ENCODE data around the gene CYP4B1.
"Not testable (repeated sequence)": the region's sequence is repeated elsewhere in the genome, so short reads cannot be mapped to it uniquely, and the experiment has no call there.

The CYP4B1 gene

GRCh38 chr1:46798810-46799209, at the start of gene CYP4B1:
Gene CYP4B1 (plus strand): TSS chr1:46799046. CDS start chr1:46799082, 36 bp downstream.
- DNase-seq = no peak

GRCh38 chr1:46749404-46749803, 49.4 kb upstream of the CYP4B1 start:
- DNase-seq = no peak

- no peak for DNase-seq
Measured at GRCh38 chr1:46749921-46750404, 48.9 kb upstream of the CYP4B1 start.

GRCh38 chr1:46753985-46754384, 44.9 kb upstream of the CYP4B1 start:
- no peak for DNase-seq

- not testable (repeated sequence) for DNase-seq
Measured at GRCh38 chr1:46754707-46755106, 44.1 kb upstream of the CYP4B1 start.

- no peak for DNase-seq
Measured at GRCh38 chr1:46755121-46755520, 43.7 kb upstream of the CYP4B1 start.

GRCh38 chr1:46757247-46757955, 41.4 kb upstream of the CYP4B1 start:
- peak in 1 of 2 experiments; percentile 7 for DNase-seq

GRCh38 chr1:46757956-46758528, 40.8 kb upstream of the CYP4B1 start:
- no peak for DNase-seq

- DNase-seq = no peak
Measured at GRCh38 chr1:46760558-46761166, 38.2 kb upstream of the CYP4B1 start.

GRCh38 chr1:46761740-46762139, 37.1 kb upstream of the CYP4B1 start:
- no peak for DNase-seq

- no peak for DNase-seq
Measured at GRCh38 chr1:46764402-46764801, 34.4 kb upstream of the CYP4B1 start.

- no peak for DNase-seq
Measured at GRCh38 chr1:46767649-46768282, 31.1 kb upstream of the CYP4B1 start.

- no peak for DNase-seq
Measured at GRCh38 chr1:46768445-46768844, 30.4 kb upstream of the CYP4B1 start.

- no peak for DNase-seq
Measured at GRCh38 chr1:46769028-46769740, 29.7 kb upstream of the CYP4B1 start.

GRCh38 chr1:46770541-46770940, 28.3 kb upstream of the CYP4B1 start:
- no peak for DNase-seq

- no peak for DNase-seq
Measured at GRCh38 chr1:46772571-46772970, 26.3 kb upstream of the CYP4B1 start.

- DNase-seq = no peak
Measured at GRCh38 chr1:46774297-46774696, 24.5 kb upstream of the CYP4B1 start.

GRCh38 chr1:46778456-46778855, 20.4 kb upstream of the CYP4B1 start:
- DNase-seq = not testable (repeated sequence)

GRCh38 chr1:46784666-46785065, 14.2 kb upstream of the CYP4B1 start:
- DNase-seq = no peak

GRCh38 chr1:46788634-46789033, 10.2 kb upstream of the CYP4B1 start:
- not testable (repeated sequence) for DNase-seq

GRCh38 chr1:46790446-46791101, 8.3 kb upstream of the CYP4B1 start:
- DNase-seq = no peak

- no peak for DNase-seq
Measured at GRCh38 chr1:46793126-46793525, 5.7 kb upstream of the CYP4B1 start.

All from NCI-H1930 (cell line).